WTC11 (cell line): ENCODE results near the gene SLIT3. TPM values are rescaled to one million over a fixed set of nuclear protein-coding genes. Genes with fewer than 3 reads are reported as not detected.
A peak's percentile ranks its signal among the peaks of the same experiment; 100 is the strongest.

Experiments used
- ATAC-seq: fragments of 200-7000 bp; cut with Tn5 transposase; 2 replicates; pipeline ENCODE4 v1.10.0; 2021; ENCODE audit warnings: mild to moderate bottlenecking, moderate library complexity
- CTCF ChIA-PET: fragments of 300-600 bp; sonication (Branson Sonifier 250); formaldehyde crosslinking; loops from one replicate; lab custom pipeline; 2021; ENCODE audit warnings: antibody characterized with exemption; lab: Charles Lee
- POLR2A ChIA-PET: fragments of 350-600 bp; sonication (Branson Sonifier 250); formaldehyde crosslinking; loops from one replicate; lab custom pipeline; 2021; ENCODE audit warnings: antibody characterized with exemption; lab: Charles Lee
- DNase-seq: peaks from one replicate; pipeline ENCODE4 v3.0.0; 2021; ENCODE audit warnings: low spot score
- H3K27ac Mint-ChIP-seq: 2 replicates; pipeline ENCODE4 v1.8.0; 2021; ENCODE audit warnings: mixed read lengths
- H3K27me3 Mint-ChIP-seq: 2 replicates; pipeline ENCODE4 v1.8.0; 2021; ENCODE audit warnings: low read depth, mild to moderate bottlenecking, moderate library complexity, mixed read lengths
- H3K36me3 Mint-ChIP-seq: 2 replicates; pipeline ENCODE4 v1.8.0; 2021; ENCODE audit warnings: mixed read lengths
- H3K4me1 Mint-ChIP-seq: 2 replicates; pipeline ENCODE4 v1.8.0; 2022; ENCODE audit warnings: mixed read lengths
- H3K4me3 Mint-ChIP-seq: 2 replicates; pipeline ENCODE4 v1.8.0; 2021; ENCODE audit warnings: mild to moderate bottlenecking, moderate library complexity, mixed read lengths
- H3K9me3 Mint-ChIP-seq: 2 replicates; pipeline ENCODE4 v1.8.0; 2021; ENCODE audit warnings: mixed read lengths
- CREM ChIP-seq: sonication (generic); formaldehyde crosslinking; IDR thresholded peaks from 2 replicates; pipeline ENCODE4 v1.8.1; 2022; ENCODE audit warnings: mild to moderate bottlenecking, missing genetic modification reagents, moderate library complexity
- CTCF ChIP-seq: fragments of 200-600 bp; IDR thresholded peaks from 2 replicates; pipeline ENCODE4 v1.8.0; 2022; ENCODE audit warnings: antibody characterized with exemption
- EMX1 ChIP-seq: fragments of 250-450 bp; sonication (Bioruptor Pico); IDR thresholded peaks from 2 replicates; pipeline ENCODE4 v1.8.0; 2021; ENCODE audit warnings: mild to moderate bottlenecking
- FOXP4 ChIP-seq: sonication (generic); formaldehyde crosslinking; IDR thresholded peaks from 2 replicates; pipeline ENCODE4 v1.8.0; 2022; ENCODE audit warnings: mild to moderate bottlenecking, missing genetic modification reagents
- MYBL2 ChIP-seq: sonication (generic); formaldehyde crosslinking; IDR thresholded peaks from 2 replicates; pipeline ENCODE4 v1.8.1; 2023; ENCODE audit warnings: mild to moderate bottlenecking, moderate library complexity, missing genetic modification reagents
- NFYB ChIP-seq: sonication (generic); formaldehyde crosslinking; conservative IDR thresholded peaks from 2 replicates; pipeline ENCODE4 v1.8.0; 2022; ENCODE audit warnings: low read depth, missing genetic modification reagents
- PREB ChIP-seq: sonication (generic); formaldehyde crosslinking; IDR thresholded peaks from 2 replicates; pipeline ENCODE4 v1.8.1; 2022; ENCODE audit warnings: mild to moderate bottlenecking, missing genetic modification reagents, moderate library complexity, borderline replicate concordance
- SP1 ChIP-seq: sonication (generic); formaldehyde crosslinking; conservative IDR thresholded peaks from 2 replicates; pipeline ENCODE4 v1.8.1; 2022; ENCODE audit warnings: missing genetic modification reagents
- TEAD4 ChIP-seq: sonication (generic); formaldehyde crosslinking; IDR thresholded peaks from 2 replicates; pipeline ENCODE4 v1.8.0; 2022; ENCODE audit warnings: mild to moderate bottlenecking, missing genetic modification reagents
- ZNF138 ChIP-seq: sonication (generic); formaldehyde crosslinking; conservative IDR thresholded peaks from 2 replicates; pipeline ENCODE4 v1.8.1; 2022; ENCODE audit warnings: mild to moderate bottlenecking, moderate library complexity, missing genetic modification reagents
- ZNF317 ChIP-seq: sonication (generic); formaldehyde crosslinking; IDR thresholded peaks from 2 replicates; pipeline ENCODE4 v1.8.1; 2023; ENCODE audit warnings: low read depth, mild to moderate bottlenecking, moderate library complexity, missing genetic modification reagents, borderline replicate concordance
- ZNF416 ChIP-seq: fragments of 250-450 bp; sonication (Bioruptor Pico); IDR thresholded peaks from 2 replicates; pipeline ENCODE4 v1.9.0; 2021; ENCODE audit warnings: mild to moderate bottlenecking, inconsistent platforms
- ZNF671 ChIP-seq: fragments of 250-450 bp; sonication (Bioruptor Pico); IDR thresholded peaks from 2 replicates; pipeline ENCODE4 v1.8.0; 2021; ENCODE audit warnings: mild to moderate bottlenecking
- total RNA-seq: library from RNA; stranded (reverse); gene quantifications from 3 replicates; pipeline ENCODE4 v1.2.3, GENCODE V29; 2021
- TF ChIP-seq, protein P1 (sequence below): fragments of 250-450 bp; sonication (Bioruptor Pico); IDR thresholded peaks from 2 replicates; pipeline ENCODE4 v1.9.0; 2021; ENCODE audit warnings: mild to moderate bottlenecking, borderline replicate concordance
- TF ChIP-seq, protein P2 (sequence below): fragments of 250-450 bp; sonication (Bioruptor Pico); IDR thresholded peaks from 2 replicates; pipeline ENCODE4 v1.9.0; 2021; ENCODE audit warnings: moderate library complexity, mild to moderate bottlenecking, inconsistent platforms, borderline replicate concordance
- TF ChIP-seq, protein P3 (sequence below): sonication (generic); formaldehyde crosslinking; conservative IDR thresholded peaks from 2 replicates; pipeline ENCODE4 v1.8.1; 2023; ENCODE audit warnings: mild to moderate bottlenecking, low read depth, missing genetic modification reagents, moderate library complexity

SLIT3 gene
- total RNA-seq, 1 experiment from 2014 or later, result 1.9 TPM

- DNase-seq, result no peak
- no peak for TF ChIP-seq EMX1 (CRISPR knock-in tag)
- no peak for TF ChIP-seq SP1
- TF ChIP-seq ZNF317 (CRISPR knock-in tag), result no peak
- TF ChIP-seq MYBL2 (CRISPR knock-in tag), result no peak
- Mint-ChIP-seq H3K27ac (no peak overlapping the region), H3K36me3 (no peaks in the 10 kb centered on the region), H3K27me3 (no peaks in the 10 kb centered on the region), H3K4me1 (peaks cover 10% of the 10 kb centered on the region), H3K9me3 (no peaks in the 10 kb centered on the region), H3K4me3 (no peak overlapping the region)
- ATAC-seq, result no peak
- ChIA-PET POLR2A (no interaction called here), CTCF (interaction anchor here (1.1 to 2.9 kb wide), 5 partner anchors 9 to 236 kb away, joined by 3 to 11 read pairs (median 7); no protein-coding TSS in a partner anchor)
Observed at GRCh38 chr5:168707716-168708695, 592.9 kb downstream of the SLIT3 start.

GRCh38 chr5:168706655-168707069, 594.3 kb downstream of the SLIT3 start:
- Mint-ChIP-seq H3K36me3 (no peaks in the 10 kb centered on the region), H3K27me3 (no peaks in the 10 kb centered on the region), H3K27ac (no peak overlapping the region), H3K9me3 (no peaks in the 10 kb centered on the region), H3K4me1 (no peaks in the 10 kb centered on the region), H3K4me3 (no peak overlapping the region)
- ATAC-seq (peak; percentile 96), DNase-seq (peak; percentile 63)
- CTCF ChIA-PET, result interaction anchor here (0.7 to 2.9 kb wide), 18 partner anchors 8 to 877 kb away, joined by 3 to 11 read pairs (median 4); partner anchors contain the start of gene SPDL1
- peak; percentile 41; the same call in 1 of the 2 replicates for TF ChIP-seq CTCF
- TF ChIP-seq, protein P1, sequence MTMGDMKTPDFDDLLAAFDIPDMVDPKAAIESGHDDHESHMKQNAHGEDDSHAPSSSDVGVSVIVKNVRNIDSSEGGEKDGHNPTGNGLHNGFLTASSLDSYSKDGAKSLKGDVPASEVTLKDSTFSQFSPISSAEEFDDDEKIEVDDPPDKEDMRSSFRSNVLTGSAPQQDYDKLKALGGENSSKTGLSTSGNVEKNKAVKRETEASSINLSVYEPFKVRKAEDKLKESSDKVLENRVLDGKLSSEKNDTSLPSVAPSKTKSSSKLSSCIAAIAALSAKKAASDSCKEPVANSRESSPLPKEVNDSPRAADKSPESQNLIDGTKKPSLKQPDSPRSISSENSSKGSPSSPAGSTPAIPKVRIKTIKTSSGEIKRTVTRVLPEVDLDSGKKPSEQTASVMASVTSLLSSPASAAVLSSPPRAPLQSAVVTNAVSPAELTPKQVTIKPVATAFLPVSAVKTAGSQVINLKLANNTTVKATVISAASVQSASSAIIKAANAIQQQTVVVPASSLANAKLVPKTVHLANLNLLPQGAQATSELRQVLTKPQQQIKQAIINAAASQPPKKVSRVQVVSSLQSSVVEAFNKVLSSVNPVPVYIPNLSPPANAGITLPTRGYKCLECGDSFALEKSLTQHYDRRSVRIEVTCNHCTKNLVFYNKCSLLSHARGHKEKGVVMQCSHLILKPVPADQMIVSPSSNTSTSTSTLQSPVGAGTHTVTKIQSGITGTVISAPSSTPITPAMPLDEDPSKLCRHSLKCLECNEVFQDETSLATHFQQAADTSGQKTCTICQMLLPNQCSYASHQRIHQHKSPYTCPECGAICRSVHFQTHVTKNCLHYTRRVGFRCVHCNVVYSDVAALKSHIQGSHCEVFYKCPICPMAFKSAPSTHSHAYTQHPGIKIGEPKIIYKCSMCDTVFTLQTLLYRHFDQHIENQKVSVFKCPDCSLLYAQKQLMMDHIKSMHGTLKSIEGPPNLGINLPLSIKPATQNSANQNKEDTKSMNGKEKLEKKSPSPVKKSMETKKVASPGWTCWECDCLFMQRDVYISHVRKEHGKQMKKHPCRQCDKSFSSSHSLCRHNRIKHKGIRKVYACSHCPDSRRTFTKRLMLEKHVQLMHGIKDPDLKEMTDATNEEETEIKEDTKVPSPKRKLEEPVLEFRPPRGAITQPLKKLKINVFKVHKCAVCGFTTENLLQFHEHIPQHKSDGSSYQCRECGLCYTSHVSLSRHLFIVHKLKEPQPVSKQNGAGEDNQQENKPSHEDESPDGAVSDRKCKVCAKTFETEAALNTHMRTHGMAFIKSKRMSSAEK, result no peak
- POLR2A ChIA-PET, result interaction anchor here (0.5 kb wide), 1 partner anchor 33 kb away, joined by 4 read pairs; no protein-coding TSS in a partner anchor

- POLR2A ChIA-PET, result no interaction called here
- no peak for DNase-seq
- no peaks in the 10 kb centered on the region for H3K27me3 Mint-ChIP-seq
- no peak for ATAC-seq
- no peaks in the 10 kb centered on the region for H3K36me3 Mint-ChIP-seq
- H3K4me1 Mint-ChIP-seq, result no peaks in the 10 kb centered on the region
- H3K9me3 Mint-ChIP-seq, result no peaks in the 10 kb centered on the region
- no peak overlapping the region for H3K4me3 Mint-ChIP-seq
- H3K27ac Mint-ChIP-seq, result no peak overlapping the region
- CTCF ChIA-PET, result interaction anchor here (1.0 to 2.9 kb wide), 3 partner anchors 26 to 242 kb away, joined by 4 to 10 read pairs (median 4); no protein-coding TSS in a partner anchor
- TF ChIP-seq ZNF416 (no peak), ZNF138 (CRISPR knock-in tag) (no peak), ZNF317 (CRISPR knock-in tag) (no peak), ZNF671 (CRISPR knock-in tag) (no peak), CREM (no peak), MYBL2 (CRISPR knock-in tag) (no peak), TEAD4 (CRISPR knock-in tag) (no peak), PREB (CRISPR knock-in tag) (no peak), NFYB (no peak), FOXP4 (CRISPR knock-in tag) (no peak)
- TF ChIP-seq, protein P2, sequence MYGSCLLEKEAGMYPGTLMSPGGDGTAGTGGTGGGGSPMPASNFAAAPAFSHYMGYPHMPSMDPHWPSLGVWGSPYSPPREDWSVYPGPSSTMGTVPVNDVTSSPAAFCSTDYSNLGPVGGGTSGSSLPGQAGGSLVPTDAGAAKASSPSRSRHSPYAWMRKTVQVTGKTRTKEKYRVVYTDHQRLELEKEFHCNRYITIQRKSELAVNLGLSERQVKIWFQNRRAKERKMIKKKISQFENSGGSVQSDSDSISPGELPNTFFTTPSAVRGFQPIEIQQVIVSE (CRISPR knock-in tag), result no peak
- TF ChIP-seq, protein P3, sequence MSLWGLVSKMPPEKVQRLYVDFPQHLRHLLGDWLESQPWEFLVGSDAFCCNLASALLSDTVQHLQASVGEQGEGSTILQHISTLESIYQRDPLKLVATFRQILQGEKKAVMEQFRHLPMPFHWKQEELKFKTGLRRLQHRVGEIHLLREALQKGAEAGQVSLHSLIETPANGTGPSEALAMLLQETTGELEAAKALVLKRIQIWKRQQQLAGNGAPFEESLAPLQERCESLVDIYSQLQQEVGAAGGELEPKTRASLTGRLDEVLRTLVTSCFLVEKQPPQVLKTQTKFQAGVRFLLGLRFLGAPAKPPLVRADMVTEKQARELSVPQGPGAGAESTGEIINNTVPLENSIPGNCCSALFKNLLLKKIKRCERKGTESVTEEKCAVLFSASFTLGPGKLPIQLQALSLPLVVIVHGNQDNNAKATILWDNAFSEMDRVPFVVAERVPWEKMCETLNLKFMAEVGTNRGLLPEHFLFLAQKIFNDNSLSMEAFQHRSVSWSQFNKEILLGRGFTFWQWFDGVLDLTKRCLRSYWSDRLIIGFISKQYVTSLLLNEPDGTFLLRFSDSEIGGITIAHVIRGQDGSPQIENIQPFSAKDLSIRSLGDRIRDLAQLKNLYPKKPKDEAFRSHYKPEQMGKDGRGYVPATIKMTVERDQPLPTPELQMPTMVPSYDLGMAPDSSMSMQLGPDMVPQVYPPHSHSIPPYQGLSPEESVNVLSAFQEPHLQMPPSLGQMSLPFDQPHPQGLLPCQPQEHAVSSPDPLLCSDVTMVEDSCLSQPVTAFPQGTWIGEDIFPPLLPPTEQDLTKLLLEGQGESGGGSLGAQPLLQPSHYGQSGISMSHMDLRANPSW (CRISPR knock-in tag), result no peak
Observed at GRCh38 chr5:168705321-168705720, 595.6 kb downstream of the SLIT3 start.
